Raji (cell line): ENCODE results near the gene KLF17.

ENCODE experiments used
- POLR2A ChIP-seq: IDR thresholded peaks from 2 replicates; pipeline ENCODE4 v1.6.1; 2011; ENCODE audit warnings: low read depth, low read length, control low read depth; ENCODE audit not compliant: insufficient read depth

KLF17 gene

GRCh38 chr1:44134071-44134920 is 15.7 kb downstream of the KLF17 start:
- no peak for TF ChIP-seq POLR2A

- no peak for TF ChIP-seq POLR2A
Observed at GRCh38 chr1:44135886-44136285, 17.3 kb downstream of the KLF17 start.

- no peak for TF ChIP-seq POLR2A
Observed at GRCh38 chr1:44138239-44138638, 19.6 kb downstream of the KLF17 start.

GRCh38 chr1:44141531-44141930 is 22.9 kb downstream of the KLF17 start, which contains the start of gene KLF18:
KLF18 (minus strand) TSS chr1:44141631; CDS start chr1:44141631, 0 bp downstream.
- TF ChIP-seq POLR2A = no peak

GRCh38 chr1:44144962-44145756 is 26.5 kb downstream of the KLF17 start:
- TF ChIP-seq POLR2A = no peak

- no peak for TF ChIP-seq POLR2A
Observed at GRCh38 chr1:44146536-44147361, 28.1 kb downstream of the KLF17 start.

GRCh38 chr1:44147582-44147981 is 29.0 kb downstream of the KLF17 start:
- TF ChIP-seq POLR2A = no peak

GRCh38 chr1:44151332-44151731 is 32.7 kb downstream of the KLF17 start:
- TF ChIP-seq POLR2A = no peak

- TF ChIP-seq POLR2A = no peak
Observed at GRCh38 chr1:44151808-44152207, 33.2 kb downstream of the KLF17 start.

- TF ChIP-seq POLR2A = no peak
Observed at GRCh38 chr1:44152692-44153091, 34.1 kb downstream of the KLF17 start.

- TF ChIP-seq POLR2A = no peak
Observed at GRCh38 chr1:44154049-44154448, 35.4 kb downstream of the KLF17 start.

GRCh38 chr1:44157903-44158302 is 39.3 kb downstream of the KLF17 start:
- TF ChIP-seq POLR2A = no peak

GRCh38 chr1:44158871-44159270 is 40.2 kb downstream of the KLF17 start:
- TF ChIP-seq POLR2A = no peak

- no peak for TF ChIP-seq POLR2A
Observed at GRCh38 chr1:44161546-44161945, 42.9 kb downstream of the KLF17 start.

GRCh38 chr1:44168520-44169098 is 50.0 kb downstream of the KLF17 start:
- TF ChIP-seq POLR2A = no peak

- no peak for TF ChIP-seq POLR2A
Observed at GRCh38 chr1:44170281-44170823, 51.7 kb downstream of the KLF17 start.
